Ecto neural progenitor cell (in vitro differentiated cells): Measurements from ENCODE around the gene NOTO.
A peak's percentile ranks its signal among the peaks of the same experiment; 100 is the strongest.

ENCODE experiments used
- DNase-seq: peaks from one replicate; pipeline ENCODE4 v3.0.0-alpha.2; 2018; ENCODE audit warnings: low spot score

Gene NOTO

GRCh38 chr2:73233932-73234832 lies 31.8 kb downstream of the NOTO start, which contains the start of gene CCT7:
CCT7 (plus strand) TSS chr2:73234308; CDS start chr2:73234379, 71 bp downstream.
- DNase-seq, result peak; percentile 89

GRCh38 chr2:73235315-73236028 lies 33.1 kb downstream of the NOTO start:
- no peak for DNase-seq

- DNase-seq, result no peak
Observed at GRCh38 chr2:73237168-73237567, 34.8 kb downstream of the NOTO start.

GRCh38 chr2:73238149-73238548 lies 35.8 kb downstream of the NOTO start:
- DNase-seq, result no peak

- DNase-seq, result no peak
Observed at GRCh38 chr2:73238976-73239375, 36.6 kb downstream of the NOTO start.

- DNase-seq, result no peak
Observed at GRCh38 chr2:73239776-73240175, 37.4 kb downstream of the NOTO start.

GRCh38 chr2:73243884-73244570 lies 41.7 kb downstream of the NOTO start:
- DNase-seq, result no peak

- no peak for DNase-seq
Observed at GRCh38 chr2:73244580-73244979, 42.2 kb downstream of the NOTO start.

GRCh38 chr2:73246850-73247249 lies 44.5 kb downstream of the NOTO start:
- no peak for DNase-seq

- DNase-seq, result no peak
Observed at GRCh38 chr2:73249636-73250035, 47.3 kb downstream of the NOTO start.

GRCh38 chr2:73250872-73251846 lies 48.8 kb downstream of the NOTO start:
- no peak for DNase-seq

GRCh38 chr2:73252238-73253027 lies 50.1 kb downstream of the NOTO start:
- no peak for DNase-seq

- no peak for DNase-seq
Observed at GRCh38 chr2:73253400-73253799, 51.0 kb downstream of the NOTO start.

- DNase-seq, result no peak
Observed at GRCh38 chr2:73253901-73254300, 51.5 kb downstream of the NOTO start.

- no peak for DNase-seq
Observed at GRCh38 chr2:73254343-73255006, 52.1 kb downstream of the NOTO start.

GRCh38 chr2:73255007-73255644 lies 52.8 kb downstream of the NOTO start:
- peak; percentile 37 for DNase-seq

GRCh38 chr2:73255907-73256617 lies 53.7 kb downstream of the NOTO start:
- DNase-seq, result peak; percentile 39

- DNase-seq, result no peak
Observed at GRCh38 chr2:73256618-73256922, 54.2 kb downstream of the NOTO start.

- DNase-seq, result no peak
Observed at GRCh38 chr2:73257021-73257420, 54.6 kb downstream of the NOTO start.
